ENCODE data around the gene EI24. TPM values are rescaled to one million over a fixed set of nuclear protein-coding genes. Genes with fewer than 3 reads are reported as not detected.

Gene EI24
- total and polyA plus RNA-seq, 9 of the 15 experiments (the other 6 are each of a cell fraction or from before 2014, with no cell fraction given) = 50.4 to 260 (median 168) TPM

GRCh38 chr11:125568970-125569914 is at the start of gene EI24 (continued):
- TF ChIP-seq JUNB (CRISPR knock-in tag; conservative IDR thresholded peaks at IDR 0.05) = no peak
- TF ChIP-seq ZNF140 (CRISPR knock-in tag; IDR thresholded peaks at IDR 0.05) = no peak
- TF ChIP-seq ELF1 (tag; IDR thresholded peaks at IDR 0.05) = 0 out of 2 replicates have a peak, but pooled peaks have one; percentile 30
- no peak for TF ChIP-seq MECOM (CRISPR knock-in tag; IDR thresholded peaks at IDR 0.05)
- TF ChIP-seq KAT7 (CRISPR knock-in tag; IDR thresholded peaks at IDR 0.05; ENCODE audit: borderline replicate concordance) = no peak
- no peak for TF ChIP-seq HES1 (IDR thresholded peaks at IDR 0.05; ENCODE audit: low read depth)
- TF ChIP-seq EP400 (IDR thresholded peaks at IDR 0.05) = peak; percentile 60
- no peak for TF ChIP-seq EZH2 (IDR thresholded peaks at IDR 0.05; ENCODE audit: borderline replicate concordance, low read depth, low read length)
- TF ChIP-seq TRIM25 (IDR thresholded peaks at IDR 0.05; ENCODE audit: borderline replicate concordance) = no peak; the same call in 1 of the 2 replicates
- TF ChIP-seq ZBTB34 (CRISPR knock-in tag; IDR thresholded peaks at IDR 0.05) = no peak
- TF ChIP-seq MAZ (CRISPR knock-in tag; conservative IDR thresholded peaks at IDR 0.05 in 1 of 2, IDR thresholded peaks at IDR 0.05 in 1 of 2) = peak; percentile 82 to 91
- no peak for TF ChIP-seq PPARD (CRISPR knock-in tag; IDR thresholded peaks at IDR 0.05)
- no peak for TF ChIP-seq ZNF174 (CRISPR knock-in tag; IDR thresholded peaks at IDR 0.05)
- TF ChIP-seq NFYB (IDR thresholded peaks at IDR 0.05; ENCODE audit: extremely low read depth, insufficient read length) = no peak
- no peak; the same call in 1 of the 2 replicates for TF ChIP-seq ETV5 (CRISPR knock-in tag; IDR thresholded peaks at IDR 0.05; ENCODE audit: low read depth)
- TF ChIP-seq PKNOX1 (IDR thresholded peaks at IDR 0.05) = no peak
- no peak for TF ChIP-seq PTBP1 (IDR thresholded peaks at IDR 0.05; ENCODE audit: low read depth, low read length)
- no peak for TF ChIP-seq ZKSCAN8 (CRISPR knock-in tag; IDR thresholded peaks at IDR 0.05)
- TF ChIP-seq MLLT1 (IDR thresholded peaks at IDR 0.05) = peak in 1 of 2 experiments; percentile 9; a peak in 1 of 4 replicates
